Aorta (tissue), 5 donors: ENCODE measurements around the gene PPP2R2D. TPM values are rescaled to one million over a fixed set of nuclear protein-coding genes. Genes with fewer than 3 reads are reported as not detected.
A peak's percentile ranks its signal among the peaks of the same experiment; 100 is the strongest.

ENCODE experiments used
- ATAC-seq: fragments of 200-7000 bp; cut with Tn5 transposase; one replicate; pipeline ENCODE4 v1.9.1; 2022; ENCODE audit warnings: moderate library complexity; ENCODE audit not compliant: low FRiP score
- DNase-seq, 2 donors: peaks; one replicate each; pipeline ENCODE4 v3.0.0-alpha.2; 2020
- H3K27ac ChIP-seq, 2 donors: one replicate each; pipeline ENCODE4 v1.5.1; 2013; ENCODE audit warnings: low read length in 2 of 2, mild to moderate bottlenecking in 2 of 2, moderate library complexity in 2 of 2, control low read depth in 1 of 2, inconsistent platforms in 1 of 2, low read depth in 1 of 2
- H3K27me3 ChIP-seq, 2 donors: one replicate each; pipeline ENCODE4 v1.6.1; 2013; ENCODE audit warnings: control low read depth in 1 of 2, low read length in 1 of 2, mild to moderate bottlenecking in 1 of 2, moderate library complexity in 1 of 2; ENCODE audit not compliant: insufficient read depth in 2 of 2, control insufficient read depth in 1 of 2
- H3K36me3 ChIP-seq, 2 donors: one replicate each; pipeline ENCODE4 v1.6.1; 2013; ENCODE audit warnings: control low read depth in 1 of 2, low read length in 1 of 2, mild to moderate bottlenecking in 1 of 2; ENCODE audit not compliant: insufficient read depth in 2 of 2, control insufficient read depth in 1 of 2
- H3K4me1 ChIP-seq, 2 donors: one replicate each; pipeline ENCODE4 v1.6.1; 2013; ENCODE audit warnings: low read length in 2 of 2, control low read depth in 1 of 2, mild to moderate bottlenecking in 1 of 2, moderate library complexity in 1 of 2; ENCODE audit not compliant: insufficient read depth in 2 of 2, control insufficient read depth in 1 of 2
- H3K4me3 ChIP-seq, 2 donors: one replicate each; pipeline ENCODE4 v1.5.1; 2013; ENCODE audit warnings: low read length in 2 of 2, control low read depth in 1 of 2, mild to moderate bottlenecking in 1 of 2
- H3K9me3 ChIP-seq: one replicate; pipeline ENCODE4 v1.6.1; 2013; ENCODE audit warnings: mild to moderate bottlenecking, low read length; ENCODE audit not compliant: control insufficient read depth
- WGBS, 2 donors: extraction: QIAGEN DNeasy Blood & Tissue Kit; methylation state at CpG; one replicate each; pipeline ENCODE4 v1.1.7; 2013; 5-methylcytosine and 5-hydroxymethylcytosine counted together
- intact Hi-C, 2 donors: fragments of 100-400 bp; cut with DNase I; formaldehyde crosslinking; loops; one replicate each; pipeline versions ENCODE4 v1.14.2 to v1.15.0; 2022
- polyA plus RNA-seq, 2 donors: library from polyadenylated mRNA; stranded (reverse); fragments of 200-250 nt; gene quantifications; one replicate each; pipeline ENCODE4 v1.2.3, GENCODE V29; 2013
- total RNA-seq, 2 donors: library from RNA; stranded (reverse); fragmentation: NEBNext Ultra II Directional; extraction: Animal tissue kit (Norgen Biotek cat#: 25700); gene quantifications; one replicate each; pipeline ENCODE4 v1.2.1, GENCODE V29; 2021
- donor health status: healthy with polysubstance abuse.
- donor health status: Bipolar disorder and iron deficiency.
- donor health status: DM: no; HTN: no; CAD: no.
- donor health status: DM: no; HTN: no; CAD: no.
- donor health status: DM: yes; HTN: yes; CAD: no.

Gene PPP2R2D
- total and polyA plus RNA-seq, 4 donors = 14.0 to 29.4 (median 26.1) TPM

- Histone ChIP-seq H3K4me3 (no peak overlapping the region), H3K9me3 (no peaks in the 10 kb centered on the region), H3K27ac (no peak overlapping the region), H3K36me3 (no peaks in the 10 kb centered on the region), H3K4me1 (no peaks in the 10 kb centered on the region), H3K27me3 (no peaks in the 10 kb centered on the region)
- no peak for ATAC-seq
- intact Hi-C loops = no loop called here
- WGBS, 2 donors = 73 to 75% methylated on average over 14 of the region's 14 CpGs
- DNase-seq = peak in 1 of 2 donors; percentile 49
Observed at GRCh38 chr10:131865223-131865917, 35.4 kb upstream of the PPP2R2D start.

- H3K9me3 ChIP-seq = no peaks in the 10 kb centered on the region
- WGBS, 2 donors = 64 to 76% methylated on average over 10 of the region's 10 CpGs
- no peak overlapping the region for H3K4me3 ChIP-seq
- no peak overlapping the region for H3K27ac ChIP-seq
- peak in 1 of 2 donors; percentile 6 for DNase-seq
- no peaks in the 10 kb centered on the region for H3K4me1 ChIP-seq
- H3K36me3 ChIP-seq = no peaks in the 10 kb centered on the region
- intact Hi-C loops = no loop called here
- ATAC-seq = no peak
- H3K27me3 ChIP-seq = no peaks in the 10 kb centered on the region
Observed at GRCh38 chr10:131866673-131867072, 34.1 kb upstream of the PPP2R2D start.

GRCh38 chr10:131868436-131868835 is 32.4 kb upstream of the PPP2R2D start:
- no peaks in the 10 kb centered on the region for H3K36me3 ChIP-seq
- ATAC-seq (no peak), DNase-seq (peak in 1 of 2 donors; percentile 67)
- no peaks in the 10 kb centered on the region for H3K9me3 ChIP-seq
- no peaks in the 10 kb centered on the region for H3K4me1 ChIP-seq
- intact Hi-C loops = no loop called here
- 89 to 91% methylated on average over 10 of the region's 10 CpGs for WGBS, 2 donors
- H3K4me3 ChIP-seq = no peak overlapping the region
- no peak overlapping the region for H3K27ac ChIP-seq
- H3K27me3 ChIP-seq = no peaks in the 10 kb centered on the region

- Histone ChIP-seq H3K36me3 (no peaks in the 10 kb centered on the region), H3K9me3 (no peaks in the 10 kb centered on the region), H3K27me3 (no peaks in the 10 kb centered on the region), H3K27ac (no peak overlapping the region), H3K4me3 (no peak overlapping the region), H3K4me1 (no peaks in the 10 kb centered on the region)
- peak in 1 of 2 donors; percentile 48 for DNase-seq
- intact Hi-C loops = no loop called here
- WGBS, 2 donors = 87 to 90% methylated on average over 8 of the region's 8 CpGs
- ATAC-seq = no peak
Observed at GRCh38 chr10:131869344-131869743, 31.5 kb upstream of the PPP2R2D start.

GRCh38 chr10:131870411-131870810 is 30.4 kb upstream of the PPP2R2D start:
- Histone ChIP-seq H3K27me3 (no peaks in the 10 kb centered on the region), H3K9me3 (no peaks in the 10 kb centered on the region), H3K36me3 (no peaks in the 10 kb centered on the region), H3K4me1 (no peaks in the 10 kb centered on the region), H3K27ac (no peak overlapping the region), H3K4me3 (no peak overlapping the region)
- ATAC-seq = no peak
- intact Hi-C loops = no loop called here
- DNase-seq = peak in 1 of 2 donors; percentile 65
- WGBS, 2 donors = 75 to 77% methylated on average over 8 of the region's 8 CpGs

GRCh38 chr10:131870831-131871672 is 29.8 kb upstream of the PPP2R2D start:
- H3K27ac ChIP-seq = no peak overlapping the region
- H3K9me3 ChIP-seq = no peaks in the 10 kb centered on the region
- H3K27me3 ChIP-seq = no peaks in the 10 kb centered on the region
- intact Hi-C loops = no loop called here
- DNase-seq (peak in 1 of 2 donors; percentile 52), ATAC-seq (no peak)
- no peaks in the 10 kb centered on the region for H3K36me3 ChIP-seq
- H3K4me1 ChIP-seq = no peaks in the 10 kb centered on the region
- 81 to 83% methylated on average over 15 of the region's 15 CpGs for WGBS, 2 donors
- no peak overlapping the region for H3K4me3 ChIP-seq

- 75 to 77% methylated on average over 8 of the region's 8 CpGs for WGBS, 2 donors
- DNase-seq (peak in 1 of 2 donors; percentile 38), ATAC-seq (no peak)
- intact Hi-C loops = no loop called here
- no peaks in the 10 kb centered on the region for H3K4me1 ChIP-seq
- no peaks in the 10 kb centered on the region for H3K36me3 ChIP-seq
- H3K9me3 ChIP-seq = no peaks in the 10 kb centered on the region
- no peak overlapping the region for H3K27ac ChIP-seq
- H3K4me3 ChIP-seq = no peak overlapping the region
- H3K27me3 ChIP-seq = no peaks in the 10 kb centered on the region
Observed at GRCh38 chr10:131871673-131872005, 29.2 kb upstream of the PPP2R2D start.

GRCh38 chr10:131872011-131872826 is 28.6 kb upstream of the PPP2R2D start:
- Histone ChIP-seq H3K9me3 (no peaks in the 10 kb centered on the region), H3K27ac (no peak overlapping the region), H3K4me1 (no peaks in the 10 kb centered on the region), H3K36me3 (no peaks in the 10 kb centered on the region), H3K27me3 (no peaks in the 10 kb centered on the region), H3K4me3 (no peak overlapping the region)
- WGBS, 2 donors = 84 to 89% methylated on average over 26 to 27 of the region's 27 CpGs
- DNase-seq = peak in 1 of 2 donors; percentile 62
- no peak for ATAC-seq
- intact Hi-C loops = no loop called here
